ENCODE data around the gene MMP17. TPM values are rescaled to one million over a fixed set of nuclear protein-coding genes. Genes with fewer than 3 reads are reported as not detected.

The MMP17 gene
- total RNA-seq, 1 donor from 2014 or later = 0.69 TPM

DNA sequence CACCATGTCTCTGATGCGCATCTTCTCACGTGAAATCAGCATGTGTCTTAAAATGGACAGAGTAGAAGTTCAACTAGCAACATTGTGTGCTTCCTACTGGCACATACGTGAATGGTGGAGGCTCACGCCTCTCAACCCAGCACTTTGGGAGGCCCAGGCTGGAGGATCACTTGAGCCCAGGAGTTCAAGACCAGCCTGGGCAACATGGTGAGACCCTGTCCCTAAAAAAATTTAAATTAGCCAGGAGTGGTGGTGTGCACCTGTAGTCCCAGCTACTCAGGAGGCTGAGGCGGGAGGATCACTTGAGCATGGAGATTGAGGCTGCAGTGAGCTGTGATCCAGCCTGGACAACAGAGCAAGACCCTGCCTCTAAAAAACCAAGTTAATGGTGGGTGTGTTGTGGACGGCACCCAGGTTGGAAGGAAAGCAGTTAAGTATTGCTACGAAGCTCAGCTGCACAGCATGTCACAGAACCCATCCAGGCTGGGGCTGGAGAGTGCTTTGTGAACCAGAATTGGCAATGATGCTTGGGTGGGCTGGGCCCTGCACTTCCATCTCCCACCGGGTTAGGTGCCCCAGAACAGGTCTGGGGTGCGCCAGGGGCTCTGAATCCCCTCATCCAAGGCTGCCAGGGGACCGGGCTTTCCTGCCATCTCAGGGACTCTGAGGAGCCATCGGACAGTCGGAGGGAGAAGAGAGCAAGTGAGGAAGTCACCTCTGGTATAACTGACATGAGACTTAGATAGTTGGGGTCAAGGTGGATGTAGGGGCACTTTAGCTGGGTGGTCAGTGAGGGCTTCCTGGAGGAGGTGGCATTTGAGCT, 33.3 kb downstream of the MMP17 start:
- TF ChIP-seq, protein P1, sequence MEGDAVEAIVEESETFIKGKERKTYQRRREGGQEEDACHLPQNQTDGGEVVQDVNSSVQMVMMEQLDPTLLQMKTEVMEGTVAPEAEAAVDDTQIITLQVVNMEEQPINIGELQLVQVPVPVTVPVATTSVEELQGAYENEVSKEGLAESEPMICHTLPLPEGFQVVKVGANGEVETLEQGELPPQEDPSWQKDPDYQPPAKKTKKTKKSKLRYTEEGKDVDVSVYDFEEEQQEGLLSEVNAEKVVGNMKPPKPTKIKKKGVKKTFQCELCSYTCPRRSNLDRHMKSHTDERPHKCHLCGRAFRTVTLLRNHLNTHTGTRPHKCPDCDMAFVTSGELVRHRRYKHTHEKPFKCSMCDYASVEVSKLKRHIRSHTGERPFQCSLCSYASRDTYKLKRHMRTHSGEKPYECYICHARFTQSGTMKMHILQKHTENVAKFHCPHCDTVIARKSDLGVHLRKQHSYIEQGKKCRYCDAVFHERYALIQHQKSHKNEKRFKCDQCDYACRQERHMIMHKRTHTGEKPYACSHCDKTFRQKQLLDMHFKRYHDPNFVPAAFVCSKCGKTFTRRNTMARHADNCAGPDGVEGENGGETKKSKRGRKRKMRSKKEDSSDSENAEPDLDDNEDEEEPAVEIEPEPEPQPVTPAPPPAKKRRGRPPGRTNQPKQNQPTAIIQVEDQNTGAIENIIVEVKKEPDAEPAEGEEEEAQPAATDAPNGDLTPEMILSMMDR (conservative IDR thresholded peaks at IDR 0.05; ENCODE audit: low read depth, low read length) = no peak
- no peak overlapping the region for H3K4me3 ChIP-seq (ENCODE audit: low read depth, low read length)
- no peak for DNase-seq (ENCODE audit: low read depth)

DNA sequence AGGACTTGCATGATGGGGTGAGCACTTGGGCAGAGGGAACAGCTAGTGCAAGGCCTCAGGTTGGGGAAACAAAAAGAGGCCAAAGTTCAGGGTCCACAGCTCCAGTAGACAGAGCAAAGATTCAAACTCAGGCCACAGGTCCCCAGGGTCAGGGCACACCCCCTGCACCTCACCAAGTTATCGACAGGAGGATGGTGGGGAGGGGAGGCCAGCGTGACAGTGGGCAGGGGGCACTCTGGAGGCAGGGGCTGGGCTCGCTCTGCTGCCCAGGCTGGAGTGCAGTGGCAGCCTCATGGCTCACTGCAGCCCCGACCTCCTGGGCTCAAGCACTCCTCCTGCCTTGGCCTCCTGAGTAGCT, 33.9 kb downstream of the MMP17 start:
- no peak for DNase-seq (ENCODE audit: low read depth)
- TF ChIP-seq, protein P1 (conservative IDR thresholded peaks at IDR 0.05; ENCODE audit: low read depth, low read length) = no peak
- no peak overlapping the region for H3K4me3 ChIP-seq (ENCODE audit: low read depth, low read length)

DNA sequence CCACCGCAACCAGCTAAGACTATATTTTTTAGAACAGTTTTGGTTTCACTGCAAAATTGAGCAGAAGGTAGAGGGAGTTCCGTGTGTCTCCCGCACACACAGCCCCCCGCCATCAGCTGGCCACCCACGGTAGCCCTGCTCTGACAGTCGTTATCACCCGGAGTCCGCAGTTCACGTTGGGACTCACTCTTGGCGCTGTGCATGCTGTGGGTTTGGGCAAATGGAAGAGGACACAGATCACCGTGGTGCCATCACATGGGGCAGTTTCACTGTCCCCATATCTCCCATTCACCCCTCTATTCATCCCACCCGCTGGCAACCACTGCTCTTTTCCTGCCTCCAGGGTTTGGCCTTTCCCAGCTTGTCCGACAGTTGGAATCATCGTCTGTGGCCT, 34.4 kb downstream of the MMP17 start:
- TF ChIP-seq, protein P1 (conservative IDR thresholded peaks at IDR 0.05; ENCODE audit: low read depth, low read length) = no peak
- DNase-seq (ENCODE audit: low read depth) = no peak
- H3K4me3 ChIP-seq (ENCODE audit: low read depth, low read length) = no peak overlapping the region

DNA sequence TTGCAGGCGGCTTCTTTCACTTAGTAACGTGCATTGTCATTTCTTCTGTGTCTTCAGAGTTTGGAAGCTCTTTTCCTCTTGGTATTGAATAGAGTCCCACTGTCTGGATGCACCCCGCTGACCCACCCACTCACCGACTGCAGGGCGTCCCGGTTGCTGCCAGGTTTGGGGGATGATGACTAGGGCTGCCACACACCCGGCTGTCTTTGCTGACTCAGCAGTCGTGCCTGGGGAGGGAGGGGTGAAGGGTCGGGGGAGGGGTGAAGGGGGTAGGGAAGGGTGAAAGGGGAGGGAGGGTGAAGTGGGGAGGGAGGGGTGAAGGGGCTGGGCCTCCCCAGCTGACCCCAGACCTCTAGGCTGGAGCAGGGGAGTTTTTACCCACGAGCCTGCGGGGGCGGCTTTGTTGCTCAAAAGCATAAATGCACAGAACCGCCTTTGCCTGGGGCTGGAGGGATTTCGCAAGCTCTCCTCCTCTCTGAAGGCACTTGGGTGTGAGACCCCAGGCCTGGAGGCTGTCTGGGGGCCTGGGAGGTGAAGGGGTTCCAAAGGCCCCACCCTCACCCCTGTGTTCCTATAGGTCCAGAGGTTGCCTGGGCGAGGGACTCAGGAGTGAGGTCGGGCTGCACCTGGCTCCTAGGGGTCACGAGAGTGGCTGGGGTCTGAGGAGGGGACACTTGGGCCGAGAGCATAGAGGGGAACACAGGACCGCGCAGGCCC, 35.0 kb downstream of the MMP17 start:
- H3K4me3 ChIP-seq (ENCODE audit: low read depth, low read length) = no peak overlapping the region
- TF ChIP-seq, protein P1 (conservative IDR thresholded peaks at IDR 0.05; ENCODE audit: low read depth, low read length) = no peak
- DNase-seq (ENCODE audit: low read depth) = no peak

DNA sequence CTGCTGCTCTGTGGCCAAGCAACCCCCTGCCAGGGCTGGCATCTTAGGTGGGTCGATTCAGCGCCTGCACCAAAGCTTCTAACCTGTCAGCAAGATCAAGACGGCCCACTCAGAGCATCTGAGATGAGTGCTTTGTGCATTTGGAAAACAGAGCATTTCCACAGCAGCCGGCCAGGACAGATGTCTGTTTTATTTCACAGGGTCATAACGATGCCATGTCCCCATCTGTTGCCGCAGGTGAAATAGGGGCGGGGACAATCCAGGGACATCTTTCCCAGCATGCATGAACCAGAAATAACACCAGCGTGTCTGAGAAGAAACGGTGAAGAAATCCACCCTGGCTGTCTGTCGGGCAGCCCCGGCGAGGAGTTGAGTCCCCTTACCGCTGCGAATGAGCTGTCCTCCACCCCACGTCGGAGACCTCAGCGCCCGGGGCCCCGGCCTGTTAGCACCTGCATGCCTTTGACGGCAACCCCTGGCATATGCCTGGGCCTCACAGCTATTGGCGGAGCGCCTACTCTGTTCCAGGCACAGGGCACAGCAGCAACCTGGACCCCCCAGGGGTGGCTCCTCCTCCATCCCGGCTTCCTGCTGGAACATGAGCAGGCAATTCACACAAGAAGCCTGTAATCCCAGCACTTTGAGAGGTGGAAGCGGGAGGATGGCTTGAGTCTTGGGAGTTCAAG, 35.7 kb downstream of the MMP17 start:
- no peak overlapping the region for H3K4me3 ChIP-seq (ENCODE audit: low read depth, low read length)
- no peak for DNase-seq (ENCODE audit: low read depth)
- TF ChIP-seq, protein P1 (conservative IDR thresholded peaks at IDR 0.05; ENCODE audit: low read depth, low read length) = no peak

DNA sequence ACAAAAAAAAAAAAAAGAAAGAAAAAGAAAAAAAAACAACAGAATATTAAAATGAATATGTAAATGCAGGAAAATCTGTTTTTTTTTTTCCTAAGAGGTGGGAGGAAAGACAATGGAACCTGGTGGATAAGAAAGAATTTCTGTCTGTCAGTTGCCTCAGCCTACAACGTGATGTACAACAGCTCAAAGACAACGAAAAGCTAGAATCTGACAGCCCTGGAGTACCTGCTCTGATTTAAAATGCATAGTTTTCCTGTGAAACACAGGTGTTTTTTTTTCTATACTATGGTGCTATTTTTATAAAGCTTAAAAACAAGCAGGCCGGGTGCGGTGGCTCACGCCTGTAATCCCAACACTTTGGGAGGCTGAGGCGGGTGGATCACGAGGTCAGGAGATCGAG, 36.3 kb downstream of the MMP17 start:
- H3K4me3 ChIP-seq (ENCODE audit: low read depth, low read length) = no peak overlapping the region
- TF ChIP-seq, protein P1 (conservative IDR thresholded peaks at IDR 0.05; ENCODE audit: low read depth, low read length) = no peak
- DNase-seq (ENCODE audit: low read depth) = no peak

Measured in epithelial cell of proximal tubule (primary cell).